Retinal pigment epithelial cell (primary cell): ENCODE results near the gene RHBG.

ENCODE experiments used
- DNase-seq: peaks from one replicate; pipeline ENCODE4 v3.0.0-alpha.2; 2010; ENCODE audit warnings: low read depth
- H3K4me3 ChIP-seq: 2 replicates; pipeline ENCODE4 v1.5.1; 2011; ENCODE audit warnings: mild to moderate bottlenecking, low read length, control low read depth, moderate library complexity
- TF ChIP-seq, protein P1 (sequence below): conservative IDR thresholded peaks from 2 replicates; pipeline ENCODE4 v1.5.1; 2011; ENCODE audit warnings: low read depth, low read length, control low read depth, inconsistent platforms

The RHBG gene

DNA sequence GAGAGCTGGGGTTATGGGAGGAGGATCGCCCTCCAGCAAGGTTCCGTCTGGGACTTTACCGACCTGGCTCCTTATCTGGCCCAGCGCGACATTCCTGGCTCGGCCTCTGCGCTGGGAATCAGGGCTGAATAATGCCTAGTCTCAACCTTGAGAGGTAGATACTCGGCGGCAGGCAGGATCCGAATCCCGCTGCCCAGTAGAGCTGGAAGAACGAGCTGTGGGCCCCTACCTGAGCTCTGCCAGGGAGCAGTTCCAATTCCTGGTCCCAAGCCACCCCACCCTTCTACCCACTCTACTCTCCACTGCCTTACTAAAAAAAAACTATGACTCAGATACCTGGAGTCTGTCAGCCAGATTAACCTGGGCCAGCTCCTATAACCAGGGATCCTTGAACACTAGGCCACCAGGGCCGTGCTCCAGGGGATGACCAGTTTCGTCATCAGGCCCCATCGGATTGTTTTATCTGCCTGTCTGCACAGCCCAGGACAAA lies 53.6 kb downstream of the RHBG start:
- TF ChIP-seq, protein P1, sequence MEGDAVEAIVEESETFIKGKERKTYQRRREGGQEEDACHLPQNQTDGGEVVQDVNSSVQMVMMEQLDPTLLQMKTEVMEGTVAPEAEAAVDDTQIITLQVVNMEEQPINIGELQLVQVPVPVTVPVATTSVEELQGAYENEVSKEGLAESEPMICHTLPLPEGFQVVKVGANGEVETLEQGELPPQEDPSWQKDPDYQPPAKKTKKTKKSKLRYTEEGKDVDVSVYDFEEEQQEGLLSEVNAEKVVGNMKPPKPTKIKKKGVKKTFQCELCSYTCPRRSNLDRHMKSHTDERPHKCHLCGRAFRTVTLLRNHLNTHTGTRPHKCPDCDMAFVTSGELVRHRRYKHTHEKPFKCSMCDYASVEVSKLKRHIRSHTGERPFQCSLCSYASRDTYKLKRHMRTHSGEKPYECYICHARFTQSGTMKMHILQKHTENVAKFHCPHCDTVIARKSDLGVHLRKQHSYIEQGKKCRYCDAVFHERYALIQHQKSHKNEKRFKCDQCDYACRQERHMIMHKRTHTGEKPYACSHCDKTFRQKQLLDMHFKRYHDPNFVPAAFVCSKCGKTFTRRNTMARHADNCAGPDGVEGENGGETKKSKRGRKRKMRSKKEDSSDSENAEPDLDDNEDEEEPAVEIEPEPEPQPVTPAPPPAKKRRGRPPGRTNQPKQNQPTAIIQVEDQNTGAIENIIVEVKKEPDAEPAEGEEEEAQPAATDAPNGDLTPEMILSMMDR, result no peak
- H3K4me3 ChIP-seq, result no peak overlapping the region
- DNase-seq, result no peak

DNA sequence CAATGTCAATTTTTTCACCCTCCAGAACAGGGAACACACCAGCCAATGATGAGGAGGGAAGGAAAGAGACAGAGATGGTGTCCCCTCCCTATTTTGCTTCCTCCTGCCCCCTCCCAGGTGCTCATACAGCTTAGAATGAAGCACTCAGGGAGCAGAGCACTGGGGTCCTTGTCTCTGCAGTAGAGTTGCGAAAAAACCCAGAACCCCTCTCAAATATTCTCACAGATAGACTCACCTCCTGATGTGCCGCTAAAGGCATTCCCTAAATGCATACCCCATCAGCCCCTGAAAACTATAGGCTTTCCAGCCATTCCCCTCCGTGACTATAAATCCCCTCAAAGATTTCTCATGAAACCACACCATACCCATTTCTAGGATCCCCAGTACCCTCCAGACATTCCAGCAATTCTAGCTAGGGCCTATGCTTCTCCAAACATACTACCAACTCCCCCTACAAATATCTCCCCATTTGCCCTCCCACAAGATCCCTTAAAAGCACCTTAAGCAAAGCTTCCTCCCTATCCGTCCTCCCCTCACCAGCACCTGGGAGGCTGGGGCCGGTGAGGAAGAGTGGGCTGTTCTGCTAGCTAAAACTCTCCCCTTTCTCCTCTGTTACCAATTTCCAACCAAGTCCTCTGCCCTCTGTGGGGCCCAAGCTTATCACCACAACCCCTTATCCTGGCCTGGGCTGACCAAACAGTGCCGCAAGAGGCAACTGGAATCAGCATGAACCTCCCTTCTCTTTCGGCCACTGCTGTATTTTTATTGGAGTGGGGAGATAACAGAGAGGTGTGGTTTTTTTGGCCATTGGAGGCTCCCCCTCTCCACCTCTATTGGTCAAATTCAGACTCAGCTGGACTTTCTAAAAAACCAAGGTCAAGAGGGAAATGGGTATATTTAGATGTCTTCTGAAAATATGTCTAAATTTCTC lies 54.7 kb downstream of the RHBG start:
- TF ChIP-seq, protein P1, result no peak
- DNase-seq, result no peak
- no peak overlapping the region for H3K4me3 ChIP-seq

DNA sequence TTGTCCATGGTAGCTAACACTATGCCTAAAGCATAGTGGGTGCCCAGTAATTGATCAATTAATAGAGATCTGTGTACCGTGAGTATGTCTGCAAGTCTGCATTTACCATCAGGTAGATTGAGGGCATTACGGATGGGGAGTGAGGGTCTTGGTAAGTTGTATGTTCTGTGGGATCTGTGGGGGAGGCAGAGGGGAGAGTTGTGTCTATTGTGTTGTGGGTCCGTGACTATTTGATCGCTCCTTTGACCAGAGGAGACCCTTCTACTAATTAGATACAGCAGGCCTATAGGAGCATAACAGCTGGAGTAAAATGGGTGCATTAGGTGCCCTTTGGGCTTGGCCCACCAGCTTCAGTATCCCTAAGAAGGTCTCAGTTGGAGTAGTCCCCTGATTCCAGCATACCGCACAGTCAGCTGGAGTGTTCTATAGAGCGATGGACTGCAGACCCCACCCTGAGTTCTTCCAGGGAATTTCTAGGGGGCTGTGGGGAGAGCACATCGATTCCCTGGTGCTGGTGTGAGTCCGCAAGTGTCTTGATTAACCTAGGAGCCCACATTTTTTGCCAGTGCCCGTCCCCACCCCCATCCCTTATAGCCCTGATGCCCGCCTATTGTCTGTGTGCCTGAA lies 55.9 kb downstream of the RHBG start:
- TF ChIP-seq, protein P1, result no peak
- no peak overlapping the region for H3K4me3 ChIP-seq
- no peak for DNase-seq

DNA sequence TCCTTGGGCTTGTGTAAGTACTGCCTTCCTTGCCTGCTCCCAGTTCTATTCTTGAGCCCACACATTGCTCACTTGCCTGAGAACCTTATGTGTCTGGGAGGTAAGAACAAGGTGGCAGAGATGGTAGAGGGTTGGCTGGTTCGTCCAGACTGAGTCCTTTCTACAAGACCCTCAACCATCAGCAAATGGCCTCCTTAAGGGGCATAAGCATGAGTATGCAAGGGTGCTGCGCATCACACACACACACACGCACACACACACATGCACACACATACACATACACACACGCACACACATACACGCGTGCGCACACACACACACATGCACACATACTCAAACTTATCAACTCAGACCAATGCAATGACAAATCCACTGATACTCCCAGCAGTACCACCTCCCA lies 56.9 kb downstream of the RHBG start:
- TF ChIP-seq, protein P1, result no peak
- no peak overlapping the region for H3K4me3 ChIP-seq
- no peak for DNase-seq

DNA sequence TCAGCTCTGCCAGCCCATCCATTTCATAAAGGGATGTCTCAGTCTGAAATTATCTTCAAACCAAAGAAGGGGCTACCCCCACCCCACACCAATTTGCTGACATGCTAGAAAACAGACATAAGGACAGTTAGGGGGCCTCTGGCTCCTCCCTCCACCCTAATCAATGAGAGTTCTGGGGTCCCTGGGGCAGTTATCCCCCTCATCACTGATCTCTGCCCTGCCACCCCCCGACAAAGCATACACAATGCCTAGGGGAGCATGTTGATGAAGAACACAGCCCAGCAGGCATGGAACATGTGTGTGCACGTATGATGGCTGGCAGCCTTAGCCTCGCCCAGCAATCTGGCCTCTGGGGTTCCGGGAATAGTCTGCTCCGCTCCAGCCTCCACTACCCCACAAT lies 58.9 kb downstream of the RHBG start:
- TF ChIP-seq, protein P1, result no peak
- no peak overlapping the region for H3K4me3 ChIP-seq
- DNase-seq, result no peak

DNA sequence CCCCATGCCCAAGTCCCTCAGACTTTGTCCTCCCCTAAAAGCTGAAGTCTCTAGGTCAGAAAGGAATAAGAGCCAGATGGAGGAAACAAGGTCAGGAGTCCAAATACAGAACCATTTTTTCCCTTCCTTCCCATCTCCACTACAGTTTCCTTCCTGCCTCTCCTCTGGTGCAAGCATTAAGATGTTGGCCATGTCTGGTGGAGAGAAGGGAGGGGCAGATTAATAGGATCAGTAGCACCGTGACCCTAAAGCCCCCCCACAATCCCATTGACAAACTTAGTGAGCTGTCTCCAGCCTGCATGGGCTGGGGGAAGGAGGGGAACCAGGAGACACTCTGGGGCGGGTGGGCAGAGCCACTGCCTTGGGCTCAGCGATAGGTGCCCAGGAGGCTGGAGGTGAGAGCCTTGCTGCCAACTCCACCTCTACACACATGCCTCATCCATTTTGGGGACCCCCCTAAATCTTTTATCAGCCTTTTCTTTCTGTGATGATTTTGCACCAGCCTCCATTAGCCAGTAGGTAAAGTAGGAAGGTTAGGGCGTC lies 59.8 kb downstream of the RHBG start:
- DNase-seq, result no peak
- H3K4me3 ChIP-seq, result no peak overlapping the region
- TF ChIP-seq, protein P1, result no peak
